ENCODE data around the gene CERS2.

Gene CERS2

GRCh38 chr1:150970808-150971582 lies 3.6 kb downstream of the CERS2 start:
- peak; percentile 66 for DNase-seq (ENCODE audit: low read depth)
- no peak overlapping the region for H3K4me3 ChIP-seq (ENCODE audit: control insufficient read depth, low read depth, low read length)
- TF ChIP-seq CTCF (conservative IDR thresholded peaks at IDR 0.05; ENCODE audit: control insufficient read depth, insufficient read depth, low read depth, low read length): no peak

- no peak overlapping the region for H3K4me3 ChIP-seq (ENCODE audit: control insufficient read depth, low read depth, low read length)
- DNase-seq (ENCODE audit: low read depth): no peak
- TF ChIP-seq CTCF (conservative IDR thresholded peaks at IDR 0.05; ENCODE audit: control insufficient read depth, insufficient read depth, low read depth, low read length): no peak
These were observed 5.0 kb downstream of the CERS2 start for GRCh38 chr1:150969626-150970025.

- no peak for DNase-seq (ENCODE audit: low read depth)
- TF ChIP-seq CTCF (conservative IDR thresholded peaks at IDR 0.05; ENCODE audit: control insufficient read depth, insufficient read depth, low read depth, low read length): no peak
- H3K4me3 ChIP-seq (ENCODE audit: control insufficient read depth, low read depth, low read length): no peak overlapping the region
These were observed 6.1 kb downstream of the CERS2 start for GRCh38 chr1:150968491-150968890.

- no peak for TF ChIP-seq CTCF (conservative IDR thresholded peaks at IDR 0.05; ENCODE audit: control insufficient read depth, insufficient read depth, low read depth, low read length)
- no peak for DNase-seq (ENCODE audit: low read depth)
- H3K4me3 ChIP-seq (ENCODE audit: control insufficient read depth, low read depth, low read length): no peak overlapping the region
These were observed 6.7 kb downstream of the CERS2 start for GRCh38 chr1:150967936-150968335.

GRCh38 chr1:150966011-150966410 lies 8.6 kb downstream of the CERS2 start:
- H3K4me3 ChIP-seq (ENCODE audit: control insufficient read depth, low read depth, low read length): no peak overlapping the region
- no peak for TF ChIP-seq CTCF (conservative IDR thresholded peaks at IDR 0.05; ENCODE audit: control insufficient read depth, insufficient read depth, low read depth, low read length)
- DNase-seq (ENCODE audit: low read depth): no peak

- TF ChIP-seq CTCF (conservative IDR thresholded peaks at IDR 0.05; ENCODE audit: control insufficient read depth, insufficient read depth, low read depth, low read length): no peak
- no peak overlapping the region for H3K4me3 ChIP-seq (ENCODE audit: control insufficient read depth, low read depth, low read length)
- DNase-seq (ENCODE audit: low read depth): no peak
These were observed 9.0 kb downstream of the CERS2 start for GRCh38 chr1:150965605-150966004.

- TF ChIP-seq CTCF (conservative IDR thresholded peaks at IDR 0.05; ENCODE audit: control insufficient read depth, insufficient read depth, low read depth, low read length): no peak
- H3K4me3 ChIP-seq (ENCODE audit: control insufficient read depth, low read depth, low read length): no peak overlapping the region
- DNase-seq (ENCODE audit: low read depth): no peak
These were observed 10.5 kb downstream of the CERS2 start for GRCh38 chr1:150964164-150964489.

Data from fibroblast of mammary gland (primary cell).